ENCODE measurements around the gene FBXO38. TPM values are rescaled to one million over a fixed set of nuclear protein-coding genes. Genes with fewer than 3 reads are reported as not detected.
A peak's percentile ranks its signal among the peaks of the same experiment; 100 is the strongest.

Gene FBXO38
- total and polyA plus RNA-seq, 9 of the 15 experiments (the other 6 are each of a cell fraction or from before 2014, with no cell fraction given): 7.4 to 39.4 (median 29.3) TPM

- TF ChIP-seq SFPQ (IDR thresholded peaks at IDR 0.05; ENCODE audit: low read depth, low read length) (no peak), ZNF316 (IDR thresholded peaks at IDR 0.05) (no peak), ZNF75A (CRISPR knock-in tag; IDR thresholded peaks at IDR 0.05) (no peak), XRCC3 (IDR thresholded peaks at IDR 0.05) (no peak), ZBTB12 (CRISPR knock-in tag; IDR thresholded peaks at IDR 0.05) (0 out of 2 replicates have a peak, but pooled peaks have one; percentile 29), TFE3 (CRISPR knock-in tag; IDR thresholded peaks at IDR 0.05) (no peak), SMARCA5 (IDR thresholded peaks at IDR 0.05) (no peak), HMG20B (CRISPR knock-in tag; IDR thresholded peaks at IDR 0.05) (no peak), HNRNPUL1 (IDR thresholded peaks at IDR 0.05; ENCODE audit: low read length) (no peak), ZBTB34 (CRISPR knock-in tag; IDR thresholded peaks at IDR 0.05) (no peak), SMAD2 (IDR thresholded peaks at IDR 0.05; ENCODE audit: low read depth, low read length) (no peak), GTF2E2 (tag; IDR thresholded peaks at IDR 0.05) (peak; percentile 79; the same call in 1 of the 2 replicates), STAT5A (IDR thresholded peaks at IDR 0.05; ENCODE audit: borderline replicate concordance, low read length) (no peak), TCF3 (CRISPR knock-in tag; IDR thresholded peaks at IDR 0.05) (peak; percentile 38; the same call in 1 of the 2 replicates), ZFP30 (CRISPR knock-in tag; IDR thresholded peaks at IDR 0.05; ENCODE audit: borderline replicate concordance) (no peak), MNT (conservative IDR thresholded peaks at IDR 0.05) (peak; percentile 62 to 78), RBBP5 (IDR thresholded peaks at IDR 0.05; ENCODE audit: borderline replicate concordance, insufficient read depth, low read length, poor library complexity, severe bottlenecking) (peak; percentile 83), PHTF2 (CRISPR knock-in tag; IDR thresholded peaks at IDR 0.05) (no peak)
These were observed at the start of gene FBXO38 (continued) for GRCh38 chr5:148383564-148384379.

Measured in K562 (cell line).